CD14-positive monocyte (primary cell): ENCODE data around the gene RIMBP2. TPM values are rescaled to one million over a fixed set of nuclear protein-coding genes. Genes with fewer than 3 reads are reported as not detected.

Experiments
- DNase-seq, 3 donors: peaks; one replicate each; pipeline ENCODE4 v3.0.0-alpha.2; 2011 to 2022
- H2AFZ ChIP-seq: 2 replicates; pipeline ENCODE4 v1.6.0; 2012; ENCODE audit warnings: mild to moderate bottlenecking, low read depth, low read length, inconsistent platforms; ENCODE audit not compliant: insufficient read depth, poor library complexity, severe bottlenecking
- H3K27ac ChIP-seq, 2 donors: 1 replicate in 1 of 2; 2 replicates in 1 of 2; pipeline ENCODE4 v1.5.1; 2012 to 2013; ENCODE audit warnings: low read length in 2 of 2, control low read depth in 1 of 2, inconsistent platforms in 1 of 2, low read depth in 1 of 2, mild to moderate bottlenecking in 1 of 2
- H3K27me3 ChIP-seq, 2 donors: one replicate each; pipeline versions ENCODE4 v1.6.0 to v1.6.1; 2011 to 2013; ENCODE audit warnings: low read length in 2 of 2; ENCODE audit not compliant: control insufficient read depth in 2 of 2, insufficient read depth in 2 of 2
- H3K36me3 ChIP-seq, 2 donors: replicated peaks in 1 of 2; 1 replicate in 1 of 2; 2 replicates in 1 of 2; pipeline versions ENCODE4 v1.5.1 to v1.6.1; 2012 to 2013; ENCODE audit warnings: low read length in 2 of 2, control low read depth in 1 of 2, inconsistent platforms in 1 of 2, mild to moderate bottlenecking in 1 of 2; ENCODE audit not compliant: insufficient read depth in 2 of 2, control insufficient read depth in 1 of 2
- H3K4me1 ChIP-seq, 2 donors: 1 replicate in 1 of 2; 2 replicates in 1 of 2; pipeline versions ENCODE4 v1.5.1 to v1.6.1; 2012 to 2013; ENCODE audit warnings: low read length in 2 of 2, control low read depth in 1 of 2, inconsistent platforms in 1 of 2, mild to moderate bottlenecking in 1 of 2, moderate library complexity in 1 of 2; ENCODE audit not compliant: insufficient read depth in 2 of 2, control insufficient read depth in 1 of 2
- H3K4me2 ChIP-seq: replicated peaks from 2 replicates; pipeline ENCODE3; 2012; ENCODE audit warnings: low read length, moderate library complexity, mild to moderate bottlenecking; ENCODE audit not compliant: poor library complexity, severe bottlenecking; ENCODE audit errors: extremely low read depth
- H3K4me3 ChIP-seq, 3 experiments: fragments of 200-600 bp in 1 of 3; sonication (generic) in 1 of 3; replicated peaks in 1 of 3; 1 replicate in 2 of 3; 2 replicates in 1 of 3; pipeline ENCODE4 v1.5.1; 2011 to 2013; ENCODE audit warnings: low read length in 3 of 3, mild to moderate bottlenecking in 3 of 3, control low read depth in 2 of 3, low read depth in 2 of 3, inconsistent platforms in 1 of 3, moderate library complexity in 1 of 3
- H3K79me2 ChIP-seq: 2 replicates; pipeline ENCODE4 v1.6.0; 2012; ENCODE audit warnings: mild to moderate bottlenecking, control low read depth, inconsistent platforms, low read length, moderate library complexity; ENCODE audit not compliant: insufficient read depth
- H3K9ac ChIP-seq: 2 replicates; pipeline ENCODE4 v1.6.0; 2017; ENCODE audit warnings: low read length, mild to moderate bottlenecking; ENCODE audit not compliant: insufficient read depth, poor library complexity, severe bottlenecking
- H3K9me3 ChIP-seq, 2 donors: replicated peaks in 1 of 2; 1 replicate in 1 of 2; 2 replicates in 1 of 2; pipeline versions ENCODE4 v1.5.1 to v1.6.1; 2012 to 2013; ENCODE audit warnings: low read length in 2 of 2, control low read depth in 1 of 2; ENCODE audit not compliant: control insufficient read depth in 1 of 2, insufficient read depth in 1 of 2
- H4K20me1 ChIP-seq: 2 replicates; pipeline ENCODE4 v1.6.0; 2012; ENCODE audit warnings: mild to moderate bottlenecking, low read length, control low read depth, moderate library complexity; ENCODE audit not compliant: insufficient read depth
- H3K27ac Mint-ChIP-seq, 7 donors: one replicate each; pipeline ENCODE4 v1.8.0; 2020; ENCODE audit warnings: mild to moderate bottlenecking in 7 of 7, mixed read lengths in 7 of 7, moderate library complexity in 6 of 7, inconsistent platforms in 2 of 7
- H3K27me3 Mint-ChIP-seq, 3 donors: one replicate each; pipeline ENCODE4 v1.8.0; 2021 to 2022; ENCODE audit warnings: low read depth in 3 of 3, mild to moderate bottlenecking in 3 of 3, mixed read lengths in 3 of 3, moderate library complexity in 3 of 3, inconsistent platforms in 1 of 3
- H3K36me3 Mint-ChIP-seq, 2 donors: one replicate each; pipeline ENCODE4 v1.8.0; 2020; ENCODE audit warnings: mixed read lengths in 2 of 2, inconsistent platforms in 1 of 2, mild to moderate bottlenecking in 1 of 2
- H3K4me1 Mint-ChIP-seq: one replicate; pipeline ENCODE4 v1.8.0; 2020; ENCODE audit warnings: mild to moderate bottlenecking, mixed read lengths
- H3K4me3 Mint-ChIP-seq, 2 donors: one replicate each; pipeline ENCODE4 v1.8.0; 2020; ENCODE audit warnings: mild to moderate bottlenecking in 2 of 2, mixed read lengths in 2 of 2, moderate library complexity in 1 of 2
- H3K9me3 Mint-ChIP-seq, 7 donors: one replicate each; pipeline ENCODE4 v1.8.0; 2020 to 2022; ENCODE audit warnings: mixed read lengths in 7 of 7, mild to moderate bottlenecking in 6 of 7, moderate library complexity in 6 of 7, inconsistent platforms in 2 of 7
- WGBS: methylation state at CpG from one replicate; pipeline ENCODE4 v1.1.5; 2013; ENCODE audit warnings: missing lambda C conversion rate; ENCODE audit not compliant: insufficient coverage; 5-methylcytosine and 5-hydroxymethylcytosine counted together
- intact Hi-C, 2 donors: fragments of 100-400 bp; cut with micrococcal nuclease; formaldehyde crosslinking; loops; one replicate each; pipeline versions ENCODE4 v1.15.0 to v1.15.1; 2023
- polyA plus RNA-seq, 3 donors: library from polyadenylated mRNA; depleted of rRNA in 1 of 3; unstranded in 2 of 3; stranded (reverse) in 1 of 3; fragments of 300-500 nt in 2 of 3; fragments of >200 nt in 1 of 3; fragmentation: Illumina TruSeq in 2 of 3; gene quantifications; 1 replicate in 2 of 3; 2 replicates in 1 of 3; pipeline ENCODE4 v1.2.3, GENCODE V29; 2012 to 2021
- TF ChIP-seq, protein P1 (sequence below): fragments of 200-600 bp; IDR thresholded peaks from one replicate; pipeline ENCODE4 v1.8.0; 2022; ENCODE audit warnings: antibody characterized with exemption, mild to moderate bottlenecking

The RIMBP2 gene
- polyA plus RNA-seq, 3 donors = not detected

DNA sequence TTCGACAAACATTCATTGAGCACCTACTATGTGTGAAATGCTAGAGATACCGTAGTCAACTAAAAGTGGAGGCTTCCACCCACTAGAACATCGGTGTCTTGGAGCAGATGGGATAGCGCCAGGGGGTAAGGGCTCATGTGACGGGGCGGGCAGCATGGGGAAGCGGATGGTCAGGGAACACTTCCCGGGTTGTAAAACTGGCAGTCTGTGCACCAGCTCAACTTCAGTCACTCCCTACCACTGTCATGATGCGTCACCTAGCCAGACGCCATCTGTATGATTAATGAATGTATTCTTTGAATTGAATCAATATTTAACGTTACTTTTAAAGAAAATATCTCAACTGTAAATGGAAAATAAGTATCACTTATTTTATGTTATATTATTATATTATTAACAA lies 284.9 kb downstream of the RIMBP2 start:
- Mint-ChIP-seq H3K27ac (no peak overlapping the region), H3K4me1 (no peaks in the 10 kb centered on the region), H3K9me3 (peaks cover 7 to 25% (median 13%) of the 10 kb centered on the region in 7 donors), H3K27me3 (peaks cover 0 to 2% (median 1%) of the 10 kb centered on the region in 3 donors), H3K36me3 (no peaks in the 10 kb centered on the region), H3K4me3 (no peak overlapping the region)
- Histone ChIP-seq H3K36me3 (no peaks in the 10 kb centered on the region), H3K4me1 (no peaks in the 10 kb centered on the region), H3K79me2 (no peaks in the 10 kb centered on the region), H3K27me3 (no peaks in the 10 kb centered on the region), H3K4me2 (no peak overlapping the region), H2AFZ (no peak overlapping the region), H3K4me3 (no peak overlapping the region), H3K9me3 (peaks cover 5 to 27% of the 10 kb centered on the region in 2 donors), H3K9ac (no peak overlapping the region), H4K20me1 (no peaks in the 10 kb centered on the region), H3K27ac (no peak overlapping the region)
- 100% methylated on average over 5 of the region's 11 CpGs for WGBS
- TF ChIP-seq, protein P1, sequence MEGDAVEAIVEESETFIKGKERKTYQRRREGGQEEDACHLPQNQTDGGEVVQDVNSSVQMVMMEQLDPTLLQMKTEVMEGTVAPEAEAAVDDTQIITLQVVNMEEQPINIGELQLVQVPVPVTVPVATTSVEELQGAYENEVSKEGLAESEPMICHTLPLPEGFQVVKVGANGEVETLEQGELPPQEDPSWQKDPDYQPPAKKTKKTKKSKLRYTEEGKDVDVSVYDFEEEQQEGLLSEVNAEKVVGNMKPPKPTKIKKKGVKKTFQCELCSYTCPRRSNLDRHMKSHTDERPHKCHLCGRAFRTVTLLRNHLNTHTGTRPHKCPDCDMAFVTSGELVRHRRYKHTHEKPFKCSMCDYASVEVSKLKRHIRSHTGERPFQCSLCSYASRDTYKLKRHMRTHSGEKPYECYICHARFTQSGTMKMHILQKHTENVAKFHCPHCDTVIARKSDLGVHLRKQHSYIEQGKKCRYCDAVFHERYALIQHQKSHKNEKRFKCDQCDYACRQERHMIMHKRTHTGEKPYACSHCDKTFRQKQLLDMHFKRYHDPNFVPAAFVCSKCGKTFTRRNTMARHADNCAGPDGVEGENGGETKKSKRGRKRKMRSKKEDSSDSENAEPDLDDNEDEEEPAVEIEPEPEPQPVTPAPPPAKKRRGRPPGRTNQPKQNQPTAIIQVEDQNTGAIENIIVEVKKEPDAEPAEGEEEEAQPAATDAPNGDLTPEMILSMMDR = no peak
- intact Hi-C loops = no loop called here
- no peak for DNase-seq

DNA sequence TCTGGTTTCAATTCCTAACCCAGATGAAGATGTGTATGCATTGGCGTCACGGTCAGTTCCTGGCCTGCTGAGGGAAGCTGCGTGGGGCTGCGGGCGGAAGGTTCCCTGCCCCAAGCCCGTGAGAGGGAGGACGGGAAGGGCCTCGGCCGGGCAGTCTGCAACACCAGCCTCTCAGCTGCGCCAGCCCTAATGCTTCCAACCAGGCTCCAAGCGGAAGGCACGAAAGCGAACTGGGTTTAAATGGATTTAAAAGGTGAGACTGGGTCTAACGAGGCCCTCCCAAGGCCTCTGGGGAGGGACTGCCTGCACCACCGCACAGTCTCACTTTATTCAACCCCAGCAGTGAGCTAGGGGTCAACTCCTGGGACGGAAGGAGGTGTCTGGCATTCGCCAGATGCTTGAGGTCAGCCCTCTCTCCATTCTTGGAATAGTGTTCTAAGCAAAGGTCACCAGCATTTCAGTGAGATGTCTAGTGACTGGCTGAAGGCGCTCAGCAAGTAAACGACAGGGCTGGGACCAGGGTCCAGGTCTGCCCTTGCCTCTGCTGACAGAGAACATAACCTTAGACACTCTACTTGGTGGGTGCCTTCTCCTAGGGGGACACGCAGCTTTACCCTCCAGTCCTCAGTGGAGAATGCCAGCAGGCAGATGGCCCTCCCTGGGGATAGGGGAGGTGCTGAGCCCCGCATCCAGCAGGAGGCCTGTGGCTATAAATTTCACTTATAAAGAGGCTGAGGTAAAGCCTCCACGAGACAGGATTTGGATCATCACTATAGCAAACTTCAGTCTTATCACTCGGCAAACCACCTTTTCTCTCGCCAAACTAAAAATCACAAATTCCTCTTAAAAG lies 286.2 kb downstream of the RIMBP2 start:
- no peaks in the 10 kb centered on the region for H3K36me3 Mint-ChIP-seq
- Histone ChIP-seq H3K9me3 (peaks cover 0 to 14% of the 10 kb centered on the region in 2 donors), H3K36me3 (no peaks in the 10 kb centered on the region), H3K27me3 (no peaks in the 10 kb centered on the region), H4K20me1 (no peaks in the 10 kb centered on the region), H3K9ac (no peak overlapping the region), H3K79me2 (no peaks in the 10 kb centered on the region), H3K27ac (no peak overlapping the region), H3K4me3 (no peak overlapping the region), H3K4me1 (no peaks in the 10 kb centered on the region), H3K4me2 (no peak overlapping the region), H2AFZ (no peak overlapping the region)
- no peak overlapping the region for H3K27ac Mint-ChIP-seq
- WGBS = 91% methylated on average over 17 of the region's 24 CpGs
- no peaks in the 10 kb centered on the region for H3K4me1 Mint-ChIP-seq
- H3K27me3 Mint-ChIP-seq = peaks cover 0 to 2% (median 1%) of the 10 kb centered on the region in 3 donors
- intact Hi-C loops = no loop called here
- no peak for DNase-seq
- peaks cover 3 to 19% (median 8%) of the 10 kb centered on the region in 7 donors for H3K9me3 Mint-ChIP-seq
- H3K4me3 Mint-ChIP-seq = no peak overlapping the region
- TF ChIP-seq, protein P1 = no peak
